Renal pelvis (tissue), 4 donors: ENCODE measurements around the gene LRMDA. TPM values are rescaled to one million over a fixed set of nuclear protein-coding genes. Genes with fewer than 3 reads are reported as not detected.

ENCODE experiments used
- DNase-seq: peaks from one replicate; pipeline ENCODE4 v3.0.0-alpha.2; 2013
- polyA plus RNA-seq, 3 donors: library from polyadenylated mRNA; unstranded; fragments of 120-200 nt; gene quantifications; one replicate each; pipeline ENCODE4 v1.2.1, GENCODE V29; 2013; ENCODE audit not compliant: insufficient read length in 3 of 3

The LRMDA gene
- polyA plus RNA-seq, 3 donors = 16.3 to 24.7 (median 22.1) TPM

- DNase-seq = no peak
These were observed 764.4 kb downstream of the LRMDA start for GRCh38 chr10:76195654-76196390.

GRCh38 chr10:76197293-76197692, 765.9 kb downstream of the LRMDA start:
- no peak for DNase-seq

GRCh38 chr10:76198287-76199035, 767.0 kb downstream of the LRMDA start:
- no peak for DNase-seq

- DNase-seq = no peak
These were observed 770.5 kb downstream of the LRMDA start for GRCh38 chr10:76201962-76202361.

GRCh38 chr10:76202777-76203176, 771.4 kb downstream of the LRMDA start:
- no peak for DNase-seq

- no peak for DNase-seq
These were observed 773.9 kb downstream of the LRMDA start for GRCh38 chr10:76205361-76205760.

- no peak for DNase-seq
These were observed 775.5 kb downstream of the LRMDA start for GRCh38 chr10:76206797-76207352.

GRCh38 chr10:76209135-76209534, 777.7 kb downstream of the LRMDA start:
- DNase-seq = no peak

GRCh38 chr10:76210211-76210610, 778.8 kb downstream of the LRMDA start:
- no peak for DNase-seq

GRCh38 chr10:76211691-76212090, 780.3 kb downstream of the LRMDA start:
- no peak for DNase-seq

- no peak for DNase-seq
These were observed 782.5 kb downstream of the LRMDA start for GRCh38 chr10:76213876-76214275.

- DNase-seq = no peak
These were observed 786.6 kb downstream of the LRMDA start for GRCh38 chr10:76218035-76218434.

- DNase-seq = no peak
These were observed 797.9 kb downstream of the LRMDA start for GRCh38 chr10:76229341-76229740.

GRCh38 chr10:76230921-76231285, 799.5 kb downstream of the LRMDA start:
- no peak for DNase-seq

GRCh38 chr10:76231286-76231934, 800.0 kb downstream of the LRMDA start:
- DNase-seq = no peak

- DNase-seq = no peak
These were observed 803.2 kb downstream of the LRMDA start for GRCh38 chr10:76234499-76235226.

- peak; percentile 24 for DNase-seq
These were observed 804.9 kb downstream of the LRMDA start for GRCh38 chr10:76236356-76236755.

GRCh38 chr10:76242956-76243355, 811.5 kb downstream of the LRMDA start:
- no peak for DNase-seq

GRCh38 chr10:76244061-76244686, 812.8 kb downstream of the LRMDA start:
- DNase-seq = peak; percentile 90

- no peak for DNase-seq
These were observed 814.6 kb downstream of the LRMDA start for GRCh38 chr10:76245951-76246495.

GRCh38 chr10:76248649-76249200, 817.3 kb downstream of the LRMDA start:
- DNase-seq = peak; percentile 79
